H7 (cell line): ENCODE results near the gene ELN. TPM values are rescaled to one million over a fixed set of nuclear protein-coding genes. Genes with fewer than 3 reads are reported as not detected.

Experiments used
- DNase-seq: peaks from one replicate; pipeline ENCODE4 v3.0.0; 2012
- H3K27me3 ChIP-seq: 2 replicates; pipeline ENCODE4 v1.6.0; 2011; ENCODE audit warnings: mild to moderate bottlenecking, low read length; ENCODE audit not compliant: control insufficient read depth, insufficient read depth
- H3K36me3 ChIP-seq: replicated peaks from 2 replicates; pipeline ENCODE4 v1.5.1; 2011; ENCODE audit warnings: low read length; ENCODE audit not compliant: control insufficient read depth, insufficient read depth
- H3K4me3 ChIP-seq: 2 replicates; pipeline ENCODE4 v1.5.1; 2011; ENCODE audit warnings: low read depth, mild to moderate bottlenecking, control low read depth, low read length, moderate library complexity; ENCODE audit not compliant: insufficient read depth
- total RNA-seq: library from RNA; depleted of rRNA; stranded (reverse); fragments of >200 nt; shearing (Covaris generic); gene quantifications from 2 replicates; pipeline ENCODE4 v1.2.3, GENCODE V29; 2014

Gene ELN
- total RNA-seq, 1 experiment from 2014 or later: 2.7 TPM

GRCh38 chr7:74066626-74067025 lies 38.7 kb downstream of the ELN start:
- Histone ChIP-seq H3K27me3 (no peaks in the 10 kb centered on the region), H3K36me3 (no peaks in the 10 kb centered on the region), H3K4me3 (no peak overlapping the region)
- DNase-seq: peak; percentile 30

- peak; percentile 46 for DNase-seq
- Histone ChIP-seq H3K4me3 (no peak overlapping the region), H3K27me3 (no peaks in the 10 kb centered on the region), H3K36me3 (no peaks in the 10 kb centered on the region)
These were observed 40.6 kb downstream of the ELN start for GRCh38 chr7:74068378-74069085.

- Histone ChIP-seq H3K4me3 (no peak overlapping the region), H3K36me3 (no peaks in the 10 kb centered on the region), H3K27me3 (no peaks in the 10 kb centered on the region)
- peak; percentile 49 for DNase-seq
These were observed 41.1 kb downstream of the ELN start for GRCh38 chr7:74069086-74069541.

- H3K4me3 ChIP-seq: no peak overlapping the region
- peak; percentile 52 for DNase-seq
- H3K27me3 ChIP-seq: no peaks in the 10 kb centered on the region
- no peaks in the 10 kb centered on the region for H3K36me3 ChIP-seq
These were observed 42.0 kb downstream of the ELN start for GRCh38 chr7:74069790-74070618.

GRCh38 chr7:74070619-74070921 lies 42.6 kb downstream of the ELN start:
- peak; percentile 38 for DNase-seq
- no peaks in the 10 kb centered on the region for H3K27me3 ChIP-seq
- no peak overlapping the region for H3K4me3 ChIP-seq
- H3K36me3 ChIP-seq: no peaks in the 10 kb centered on the region

GRCh38 chr7:74071121-74071520 lies 43.1 kb downstream of the ELN start:
- Histone ChIP-seq H3K36me3 (no peaks in the 10 kb centered on the region), H3K27me3 (no peaks in the 10 kb centered on the region), H3K4me3 (no peak overlapping the region)
- no peak for DNase-seq

- Histone ChIP-seq H3K4me3 (no peak overlapping the region), H3K36me3 (no peaks in the 10 kb centered on the region), H3K27me3 (no peaks in the 10 kb centered on the region)
- DNase-seq: no peak
These were observed 46.8 kb downstream of the ELN start for GRCh38 chr7:74074770-74075169.

GRCh38 chr7:74078461-74078860 lies 50.5 kb downstream of the ELN start:
- no peaks in the 10 kb centered on the region for H3K36me3 ChIP-seq
- peak; percentile 19 for DNase-seq
- H3K4me3 ChIP-seq: no peak overlapping the region
- no peaks in the 10 kb centered on the region for H3K27me3 ChIP-seq

GRCh38 chr7:74082770-74083116 lies 54.8 kb downstream of the ELN start:
- Histone ChIP-seq H3K36me3 (peaks cover 6% of the 10 kb centered on the region), H3K27me3 (no peaks in the 10 kb centered on the region), H3K4me3 (no peak overlapping the region)
- no peak for DNase-seq

GRCh38 chr7:74083117-74083876 lies 55.3 kb downstream of the ELN start, which contains the start of gene LIMK1:
Gene LIMK1 (plus strand): TSS chr7:74083804. CDS start chr7:74083991, 187 bp downstream.
- peak within 1 kb of the TSS; percentile 61 for H3K4me3 ChIP-seq
- DNase-seq: peak; percentile 99
- H3K27me3 ChIP-seq: no peaks in the 10 kb centered on the region
- H3K36me3 ChIP-seq: peaks cover 8% of the 10 kb centered on the region

GRCh38 chr7:74083928-74084721 lies 56.2 kb downstream of the ELN start:
- H3K4me3 ChIP-seq: peak overlapping the region; percentile 61
- H3K36me3 ChIP-seq: peaks cover 8% of the 10 kb centered on the region
- no peaks in the 10 kb centered on the region for H3K27me3 ChIP-seq
- peak; percentile 94 for DNase-seq

GRCh38 chr7:74084722-74085578 lies 57.0 kb downstream of the ELN start:
- DNase-seq: peak; percentile 79
- Histone ChIP-seq H3K27me3 (no peaks in the 10 kb centered on the region), H3K4me3 (peak overlapping the region; percentile 61), H3K36me3 (peaks cover 9% of the 10 kb centered on the region)

- peaks cover 9% of the 10 kb centered on the region for H3K36me3 ChIP-seq
- H3K4me3 ChIP-seq: no peak overlapping the region
- H3K27me3 ChIP-seq: no peaks in the 10 kb centered on the region
- no peak for DNase-seq
These were observed 59.9 kb downstream of the ELN start for GRCh38 chr7:74087791-74088453.
